ENCODE results near the gene VAV2.

The VAV2 gene

GRCh38 chr9:133949486-133950061 is 42.5 kb downstream of the VAV2 start:
- H3K9ac ChIP-seq (ENCODE audit: low read length), result no peak overlapping the region
- no peak overlapping the region for H3K4me3 ChIP-seq (ENCODE audit: low read length)
- no peaks in the 10 kb centered on the region for H3K36me3 ChIP-seq (ENCODE audit: control insufficient read depth, low read depth, low read length)
- no peaks in the 10 kb centered on the region for H3K9me3 ChIP-seq (ENCODE audit: control insufficient read depth, low read depth, low read length)
- no peak overlapping the region for H3K27ac ChIP-seq (ENCODE audit: low read length)
- H3K4me1 ChIP-seq (ENCODE audit: control insufficient read depth, low read depth, low read length), result peaks cover 4% of the 10 kb centered on the region
- H3K27me3 ChIP-seq (ENCODE audit: control insufficient read depth, insufficient read depth, low read length), result no peaks in the 10 kb centered on the region

GRCh38 chr9:133948561-133949485 is 43.3 kb downstream of the VAV2 start:
- H3K27me3 ChIP-seq (ENCODE audit: control insufficient read depth, insufficient read depth, low read length), result no peaks in the 10 kb centered on the region
- no peaks in the 10 kb centered on the region for H3K36me3 ChIP-seq (ENCODE audit: control insufficient read depth, low read depth, low read length)
- no peaks in the 10 kb centered on the region for H3K9me3 ChIP-seq (ENCODE audit: control insufficient read depth, low read depth, low read length)
- H3K4me1 ChIP-seq (ENCODE audit: control insufficient read depth, low read depth, low read length), result peaks cover 4% of the 10 kb centered on the region
- H3K9ac ChIP-seq (ENCODE audit: low read length), result no peak overlapping the region
- no peak overlapping the region for H3K27ac ChIP-seq (ENCODE audit: low read length)
- H3K4me3 ChIP-seq (ENCODE audit: low read length), result no peak overlapping the region

- no peaks in the 10 kb centered on the region for H3K9me3 ChIP-seq (ENCODE audit: control insufficient read depth, low read depth, low read length)
- H3K4me3 ChIP-seq (ENCODE audit: low read length), result no peak overlapping the region
- H3K9ac ChIP-seq (ENCODE audit: low read length), result no peak overlapping the region
- H3K36me3 ChIP-seq (ENCODE audit: control insufficient read depth, low read depth, low read length), result no peaks in the 10 kb centered on the region
- H3K4me1 ChIP-seq (ENCODE audit: control insufficient read depth, low read depth, low read length), result peaks cover 4% of the 10 kb centered on the region
- no peaks in the 10 kb centered on the region for H3K27me3 ChIP-seq (ENCODE audit: control insufficient read depth, insufficient read depth, low read length)
- H3K27ac ChIP-seq (ENCODE audit: low read length), result no peak overlapping the region
Measured at GRCh38 chr9:133948131-133948530, 44.0 kb downstream of the VAV2 start.

- Histone ChIP-seq H3K27me3 (ENCODE audit: control insufficient read depth, insufficient read depth, low read length) (no peaks in the 10 kb centered on the region), H3K9ac (ENCODE audit: low read length) (no peak overlapping the region), H3K4me3 (ENCODE audit: low read length) (no peak overlapping the region), H3K9me3 (ENCODE audit: control insufficient read depth, low read depth, low read length) (no peaks in the 10 kb centered on the region), H3K36me3 (ENCODE audit: control insufficient read depth, low read depth, low read length) (no peaks in the 10 kb centered on the region), H3K4me1 (ENCODE audit: control insufficient read depth, low read depth, low read length) (peaks cover 4% of the 10 kb centered on the region), H3K27ac (ENCODE audit: low read length) (no peak overlapping the region)
Measured at GRCh38 chr9:133946840-133947486, 45.2 kb downstream of the VAV2 start.

GRCh38 chr9:133945977-133946753 is 46.0 kb downstream of the VAV2 start:
- no peak overlapping the region for H3K9ac ChIP-seq (ENCODE audit: low read length)

GRCh38 chr9:133945314-133945975 is 46.7 kb downstream of the VAV2 start:
- Histone ChIP-seq H3K27me3 (ENCODE audit: control insufficient read depth, insufficient read depth, low read length) (no peaks in the 10 kb centered on the region), H3K27ac (ENCODE audit: low read length) (no peak overlapping the region), H3K4me3 (ENCODE audit: low read length) (no peak overlapping the region), H3K9ac (ENCODE audit: low read length) (no peak overlapping the region), H3K4me1 (ENCODE audit: control insufficient read depth, low read depth, low read length) (peaks cover 4% of the 10 kb centered on the region), H3K9me3 (ENCODE audit: control insufficient read depth, low read depth, low read length) (no peaks in the 10 kb centered on the region), H3K36me3 (ENCODE audit: control insufficient read depth, low read depth, low read length) (no peaks in the 10 kb centered on the region)

More at GRCh38 chr9:133945977-133946753, 46.0 kb downstream of the VAV2 start:
- no peaks in the 10 kb centered on the region for H3K27me3 ChIP-seq (ENCODE audit: control insufficient read depth, insufficient read depth, low read length)
- no peaks in the 10 kb centered on the region for H3K36me3 ChIP-seq (ENCODE audit: control insufficient read depth, low read depth, low read length)
- no peaks in the 10 kb centered on the region for H3K9me3 ChIP-seq (ENCODE audit: control insufficient read depth, low read depth, low read length)
- no peak overlapping the region for H3K4me3 ChIP-seq (ENCODE audit: low read length)
- peaks cover 4% of the 10 kb centered on the region for H3K4me1 ChIP-seq (ENCODE audit: control insufficient read depth, low read depth, low read length)
- no peak overlapping the region for H3K27ac ChIP-seq (ENCODE audit: low read length)

GRCh38 chr9:133944746-133945135 is 47.4 kb downstream of the VAV2 start:
- H3K4me3 ChIP-seq (ENCODE audit: low read length), result no peak overlapping the region
- no peak overlapping the region for H3K9ac ChIP-seq (ENCODE audit: low read length)
- no peaks in the 10 kb centered on the region for H3K9me3 ChIP-seq (ENCODE audit: control insufficient read depth, low read depth, low read length)
- peaks cover 3% of the 10 kb centered on the region for H3K4me1 ChIP-seq (ENCODE audit: control insufficient read depth, low read depth, low read length)
- no peaks in the 10 kb centered on the region for H3K27me3 ChIP-seq (ENCODE audit: control insufficient read depth, insufficient read depth, low read length)
- H3K36me3 ChIP-seq (ENCODE audit: control insufficient read depth, low read depth, low read length), result no peaks in the 10 kb centered on the region
- no peak overlapping the region for H3K27ac ChIP-seq (ENCODE audit: low read length)

- H3K27ac ChIP-seq (ENCODE audit: low read length), result no peak overlapping the region
Measured at GRCh38 chr9:133943781-133944745, 48.1 kb downstream of the VAV2 start.

GRCh38 chr9:133943036-133943780 is 48.9 kb downstream of the VAV2 start:
- no peak overlapping the region for H3K27ac ChIP-seq (ENCODE audit: low read length)
- no peak overlapping the region for H3K4me3 ChIP-seq (ENCODE audit: low read length)
- no peaks in the 10 kb centered on the region for H3K4me1 ChIP-seq (ENCODE audit: control insufficient read depth, low read depth, low read length)
- peaks cover 7% of the 10 kb centered on the region for H3K36me3 ChIP-seq (ENCODE audit: control insufficient read depth, low read depth, low read length)
- H3K27me3 ChIP-seq (ENCODE audit: control insufficient read depth, insufficient read depth, low read length), result no peaks in the 10 kb centered on the region
- no peak overlapping the region for H3K9ac ChIP-seq (ENCODE audit: low read length)
- H3K9me3 ChIP-seq (ENCODE audit: control insufficient read depth, low read depth, low read length), result no peaks in the 10 kb centered on the region

More at GRCh38 chr9:133943781-133944745, 48.1 kb downstream of the VAV2 start:
- Histone ChIP-seq H3K27me3 (ENCODE audit: control insufficient read depth, insufficient read depth, low read length) (no peaks in the 10 kb centered on the region), H3K9ac (ENCODE audit: low read length) (no peak overlapping the region), H3K9me3 (ENCODE audit: control insufficient read depth, low read depth, low read length) (no peaks in the 10 kb centered on the region), H3K4me1 (ENCODE audit: control insufficient read depth, low read depth, low read length) (no peaks in the 10 kb centered on the region), H3K4me3 (ENCODE audit: low read length) (no peak overlapping the region), H3K36me3 (ENCODE audit: control insufficient read depth, low read depth, low read length) (no peaks in the 10 kb centered on the region)
